Panc1 (cell line): ENCODE results near the gene PLD2.

Source experiments
- POLR2AphosphoS5 ChIP-seq: IDR thresholded peaks from 2 replicates; pipeline ENCODE4 v1.6.1; 2012; ENCODE audit warnings: mild to moderate bottlenecking, low read depth, low read length, moderate library complexity
- SIN3A ChIP-seq: IDR thresholded peaks from 2 replicates; pipeline ENCODE4 v1.6.1; 2012; ENCODE audit warnings: low read depth, mild to moderate bottlenecking, low read length, moderate library complexity, borderline replicate concordance; ENCODE audit not compliant: insufficient read depth
- TCF7L2 ChIP-seq: IDR thresholded peaks from 2 replicates; pipeline ENCODE4 v1.6.1; 2011; ENCODE audit warnings: mild to moderate bottlenecking, low read depth, low read length, inconsistent platforms
- TF ChIP-seq, protein P1 (sequence below): fragments of 450-650 bp; IDR thresholded peaks from 2 replicates; pipeline ENCODE4 v1.5.1; 2017; ENCODE audit warnings: mild to moderate bottlenecking
- TF ChIP-seq, protein P2 (sequence below), 2 experiments: IDR thresholded peaks; 2 replicates each; pipeline ENCODE4 v1.6.1; 2011 to 2012; ENCODE audit warnings: low read depth in 2 of 2, control low read depth in 1 of 2, low read length in 1 of 2, mild to moderate bottlenecking in 1 of 2, moderate library complexity in 1 of 2; ENCODE audit not compliant: insufficient read depth in 1 of 2

DNA sequence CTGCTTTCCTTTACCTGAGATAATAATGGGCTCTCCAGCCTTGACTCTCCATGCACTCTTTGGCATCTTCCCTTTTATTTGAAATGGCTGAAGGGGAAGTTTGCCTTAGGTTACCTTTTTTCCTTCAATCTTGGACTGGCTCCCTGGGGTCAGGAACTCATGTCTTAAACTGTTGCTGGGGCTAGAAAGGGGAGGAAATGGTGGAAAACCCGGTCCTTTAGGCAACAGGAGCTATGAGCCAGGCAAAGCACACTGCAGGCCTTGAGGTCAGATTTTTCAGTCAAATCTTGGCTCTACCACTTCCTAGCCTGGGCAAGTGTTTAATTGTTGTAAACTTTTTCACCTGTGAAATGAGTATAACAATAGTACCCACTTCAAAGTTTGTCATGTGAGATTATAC, 56.4 kb downstream of the PLD2 start:
- TF ChIP-seq SIN3A (no peak), POLR2AphosphoS5 (no peak), TCF7L2 (no peak)
- TF ChIP-seq, protein P1, sequence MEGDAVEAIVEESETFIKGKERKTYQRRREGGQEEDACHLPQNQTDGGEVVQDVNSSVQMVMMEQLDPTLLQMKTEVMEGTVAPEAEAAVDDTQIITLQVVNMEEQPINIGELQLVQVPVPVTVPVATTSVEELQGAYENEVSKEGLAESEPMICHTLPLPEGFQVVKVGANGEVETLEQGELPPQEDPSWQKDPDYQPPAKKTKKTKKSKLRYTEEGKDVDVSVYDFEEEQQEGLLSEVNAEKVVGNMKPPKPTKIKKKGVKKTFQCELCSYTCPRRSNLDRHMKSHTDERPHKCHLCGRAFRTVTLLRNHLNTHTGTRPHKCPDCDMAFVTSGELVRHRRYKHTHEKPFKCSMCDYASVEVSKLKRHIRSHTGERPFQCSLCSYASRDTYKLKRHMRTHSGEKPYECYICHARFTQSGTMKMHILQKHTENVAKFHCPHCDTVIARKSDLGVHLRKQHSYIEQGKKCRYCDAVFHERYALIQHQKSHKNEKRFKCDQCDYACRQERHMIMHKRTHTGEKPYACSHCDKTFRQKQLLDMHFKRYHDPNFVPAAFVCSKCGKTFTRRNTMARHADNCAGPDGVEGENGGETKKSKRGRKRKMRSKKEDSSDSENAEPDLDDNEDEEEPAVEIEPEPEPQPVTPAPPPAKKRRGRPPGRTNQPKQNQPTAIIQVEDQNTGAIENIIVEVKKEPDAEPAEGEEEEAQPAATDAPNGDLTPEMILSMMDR, result no peak
- TF ChIP-seq, protein P2, sequence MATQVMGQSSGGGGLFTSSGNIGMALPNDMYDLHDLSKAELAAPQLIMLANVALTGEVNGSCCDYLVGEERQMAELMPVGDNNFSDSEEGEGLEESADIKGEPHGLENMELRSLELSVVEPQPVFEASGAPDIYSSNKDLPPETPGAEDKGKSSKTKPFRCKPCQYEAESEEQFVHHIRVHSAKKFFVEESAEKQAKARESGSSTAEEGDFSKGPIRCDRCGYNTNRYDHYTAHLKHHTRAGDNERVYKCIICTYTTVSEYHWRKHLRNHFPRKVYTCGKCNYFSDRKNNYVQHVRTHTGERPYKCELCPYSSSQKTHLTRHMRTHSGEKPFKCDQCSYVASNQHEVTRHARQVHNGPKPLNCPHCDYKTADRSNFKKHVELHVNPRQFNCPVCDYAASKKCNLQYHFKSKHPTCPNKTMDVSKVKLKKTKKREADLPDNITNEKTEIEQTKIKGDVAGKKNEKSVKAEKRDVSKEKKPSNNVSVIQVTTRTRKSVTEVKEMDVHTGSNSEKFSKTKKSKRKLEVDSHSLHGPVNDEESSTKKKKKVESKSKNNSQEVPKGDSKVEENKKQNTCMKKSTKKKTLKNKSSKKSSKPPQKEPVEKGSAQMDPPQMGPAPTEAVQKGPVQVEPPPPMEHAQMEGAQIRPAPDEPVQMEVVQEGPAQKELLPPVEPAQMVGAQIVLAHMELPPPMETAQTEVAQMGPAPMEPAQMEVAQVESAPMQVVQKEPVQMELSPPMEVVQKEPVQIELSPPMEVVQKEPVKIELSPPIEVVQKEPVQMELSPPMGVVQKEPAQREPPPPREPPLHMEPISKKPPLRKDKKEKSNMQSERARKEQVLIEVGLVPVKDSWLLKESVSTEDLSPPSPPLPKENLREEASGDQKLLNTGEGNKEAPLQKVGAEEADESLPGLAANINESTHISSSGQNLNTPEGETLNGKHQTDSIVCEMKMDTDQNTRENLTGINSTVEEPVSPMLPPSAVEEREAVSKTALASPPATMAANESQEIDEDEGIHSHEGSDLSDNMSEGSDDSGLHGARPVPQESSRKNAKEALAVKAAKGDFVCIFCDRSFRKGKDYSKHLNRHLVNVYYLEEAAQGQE (IDR thresholded peaks at IDR 0.05; ENCODE audit: insufficient read depth in 1 of 2, low read depth in 2 of 2, low read length in 1 of 2), result no peak
